ENCODE results near the gene PADI1.

DNA sequence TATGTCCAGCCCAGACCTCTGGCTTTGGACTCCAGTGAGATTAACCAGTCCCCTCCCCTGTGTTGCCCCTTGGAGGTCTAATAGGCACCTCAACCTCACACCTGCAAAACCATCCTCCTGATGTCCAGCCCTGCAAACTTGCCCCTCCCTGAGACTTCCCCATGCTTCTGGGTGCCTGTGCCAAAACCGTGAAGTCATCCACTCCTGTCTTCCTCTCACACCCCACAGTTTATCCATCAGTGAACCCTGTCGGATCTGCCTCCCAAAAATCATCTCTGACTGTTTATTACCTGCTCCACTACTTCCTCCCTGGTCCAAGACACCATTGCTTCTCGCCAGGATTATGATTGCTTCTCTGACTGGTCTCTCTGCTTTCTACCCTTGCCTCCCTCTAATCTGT lies 31.7 kb upstream of the PADI1 start:
- TF ChIP-seq, protein P1, sequence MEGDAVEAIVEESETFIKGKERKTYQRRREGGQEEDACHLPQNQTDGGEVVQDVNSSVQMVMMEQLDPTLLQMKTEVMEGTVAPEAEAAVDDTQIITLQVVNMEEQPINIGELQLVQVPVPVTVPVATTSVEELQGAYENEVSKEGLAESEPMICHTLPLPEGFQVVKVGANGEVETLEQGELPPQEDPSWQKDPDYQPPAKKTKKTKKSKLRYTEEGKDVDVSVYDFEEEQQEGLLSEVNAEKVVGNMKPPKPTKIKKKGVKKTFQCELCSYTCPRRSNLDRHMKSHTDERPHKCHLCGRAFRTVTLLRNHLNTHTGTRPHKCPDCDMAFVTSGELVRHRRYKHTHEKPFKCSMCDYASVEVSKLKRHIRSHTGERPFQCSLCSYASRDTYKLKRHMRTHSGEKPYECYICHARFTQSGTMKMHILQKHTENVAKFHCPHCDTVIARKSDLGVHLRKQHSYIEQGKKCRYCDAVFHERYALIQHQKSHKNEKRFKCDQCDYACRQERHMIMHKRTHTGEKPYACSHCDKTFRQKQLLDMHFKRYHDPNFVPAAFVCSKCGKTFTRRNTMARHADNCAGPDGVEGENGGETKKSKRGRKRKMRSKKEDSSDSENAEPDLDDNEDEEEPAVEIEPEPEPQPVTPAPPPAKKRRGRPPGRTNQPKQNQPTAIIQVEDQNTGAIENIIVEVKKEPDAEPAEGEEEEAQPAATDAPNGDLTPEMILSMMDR (IDR thresholded peaks at IDR 0.05; ENCODE audit: low read depth, low read length, missing input control) = no peak
- TF ChIP-seq, protein P2, sequence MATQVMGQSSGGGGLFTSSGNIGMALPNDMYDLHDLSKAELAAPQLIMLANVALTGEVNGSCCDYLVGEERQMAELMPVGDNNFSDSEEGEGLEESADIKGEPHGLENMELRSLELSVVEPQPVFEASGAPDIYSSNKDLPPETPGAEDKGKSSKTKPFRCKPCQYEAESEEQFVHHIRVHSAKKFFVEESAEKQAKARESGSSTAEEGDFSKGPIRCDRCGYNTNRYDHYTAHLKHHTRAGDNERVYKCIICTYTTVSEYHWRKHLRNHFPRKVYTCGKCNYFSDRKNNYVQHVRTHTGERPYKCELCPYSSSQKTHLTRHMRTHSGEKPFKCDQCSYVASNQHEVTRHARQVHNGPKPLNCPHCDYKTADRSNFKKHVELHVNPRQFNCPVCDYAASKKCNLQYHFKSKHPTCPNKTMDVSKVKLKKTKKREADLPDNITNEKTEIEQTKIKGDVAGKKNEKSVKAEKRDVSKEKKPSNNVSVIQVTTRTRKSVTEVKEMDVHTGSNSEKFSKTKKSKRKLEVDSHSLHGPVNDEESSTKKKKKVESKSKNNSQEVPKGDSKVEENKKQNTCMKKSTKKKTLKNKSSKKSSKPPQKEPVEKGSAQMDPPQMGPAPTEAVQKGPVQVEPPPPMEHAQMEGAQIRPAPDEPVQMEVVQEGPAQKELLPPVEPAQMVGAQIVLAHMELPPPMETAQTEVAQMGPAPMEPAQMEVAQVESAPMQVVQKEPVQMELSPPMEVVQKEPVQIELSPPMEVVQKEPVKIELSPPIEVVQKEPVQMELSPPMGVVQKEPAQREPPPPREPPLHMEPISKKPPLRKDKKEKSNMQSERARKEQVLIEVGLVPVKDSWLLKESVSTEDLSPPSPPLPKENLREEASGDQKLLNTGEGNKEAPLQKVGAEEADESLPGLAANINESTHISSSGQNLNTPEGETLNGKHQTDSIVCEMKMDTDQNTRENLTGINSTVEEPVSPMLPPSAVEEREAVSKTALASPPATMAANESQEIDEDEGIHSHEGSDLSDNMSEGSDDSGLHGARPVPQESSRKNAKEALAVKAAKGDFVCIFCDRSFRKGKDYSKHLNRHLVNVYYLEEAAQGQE (IDR thresholded peaks at IDR 0.05) = no peak
- no peak for TF ChIP-seq SP1 (IDR thresholded peaks at IDR 0.05)
- TF ChIP-seq, protein P3, sequence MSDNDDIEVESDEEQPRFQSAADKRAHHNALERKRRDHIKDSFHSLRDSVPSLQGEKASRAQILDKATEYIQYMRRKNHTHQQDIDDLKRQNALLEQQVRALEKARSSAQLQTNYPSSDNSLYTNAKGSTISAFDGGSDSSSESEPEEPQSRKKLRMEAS (IDR thresholded peaks at IDR 0.05) = no peak
- TF ChIP-seq TAF1 (conservative IDR thresholded peaks at IDR 0.05) = no peak
- TF ChIP-seq, protein P4, sequence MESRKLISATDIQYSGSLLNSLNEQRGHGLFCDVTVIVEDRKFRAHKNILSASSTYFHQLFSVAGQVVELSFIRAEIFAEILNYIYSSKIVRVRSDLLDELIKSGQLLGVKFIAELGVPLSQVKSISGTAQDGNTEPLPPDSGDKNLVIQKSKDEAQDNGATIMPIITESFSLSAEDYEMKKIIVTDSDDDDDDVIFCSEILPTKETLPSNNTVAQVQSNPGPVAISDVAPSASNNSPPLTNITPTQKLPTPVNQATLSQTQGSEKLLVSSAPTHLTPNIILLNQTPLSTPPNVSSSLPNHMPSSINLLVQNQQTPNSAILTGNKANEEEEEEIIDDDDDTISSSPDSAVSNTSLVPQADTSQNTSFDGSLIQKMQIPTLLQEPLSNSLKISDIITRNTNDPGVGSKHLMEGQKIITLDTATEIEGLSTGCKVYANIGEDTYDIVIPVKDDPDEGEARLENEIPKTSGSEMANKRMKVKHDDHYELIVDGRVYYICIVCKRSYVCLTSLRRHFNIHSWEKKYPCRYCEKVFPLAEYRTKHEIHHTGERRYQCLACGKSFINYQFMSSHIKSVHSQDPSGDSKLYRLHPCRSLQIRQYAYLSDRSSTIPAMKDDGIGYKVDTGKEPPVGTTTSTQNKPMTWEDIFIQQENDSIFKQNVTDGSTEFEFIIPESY (IDR thresholded peaks at IDR 0.05) = no peak
- TF ChIP-seq RAD21 (IDR thresholded peaks at IDR 0.05) = no peak
- TF ChIP-seq JUND (IDR thresholded peaks at IDR 0.05) = no peak
- no peak for TF ChIP-seq EGR1 (IDR thresholded peaks at IDR 0.05; ENCODE audit: low read depth in 2 of 2)
- TF ChIP-seq GABPA (IDR thresholded peaks at IDR 0.05 in 1 of 2, conservative IDR thresholded peaks at IDR 0.05 in 1 of 2) = no peak

All from liver (tissue), 3 donors.